Mammary epithelial cell (primary cell): ENCODE measurements around the gene RPP14.

Source experiments
- EZH2 ChIP-seq: IDR thresholded peaks from 2 replicates; pipeline ENCODE4 v1.6.1; 2012; ENCODE audit warnings: low read length, inconsistent platforms, borderline replicate concordance
- TF ChIP-seq, protein P1 (sequence below), 2 donors: IDR thresholded peaks in 1 of 2; conservative IDR thresholded peaks in 1 of 2; 2 replicates each; pipeline ENCODE4 v1.5.1; 2011 to 2012; ENCODE audit warnings: inconsistent platforms in 2 of 2, low read length in 2 of 2, mild to moderate bottlenecking in 2 of 2, control low read depth in 1 of 2, low read depth in 1 of 2; ENCODE audit not compliant: insufficient read depth in 1 of 2; ENCODE audit errors: extremely low read depth in 1 of 2

DNA sequence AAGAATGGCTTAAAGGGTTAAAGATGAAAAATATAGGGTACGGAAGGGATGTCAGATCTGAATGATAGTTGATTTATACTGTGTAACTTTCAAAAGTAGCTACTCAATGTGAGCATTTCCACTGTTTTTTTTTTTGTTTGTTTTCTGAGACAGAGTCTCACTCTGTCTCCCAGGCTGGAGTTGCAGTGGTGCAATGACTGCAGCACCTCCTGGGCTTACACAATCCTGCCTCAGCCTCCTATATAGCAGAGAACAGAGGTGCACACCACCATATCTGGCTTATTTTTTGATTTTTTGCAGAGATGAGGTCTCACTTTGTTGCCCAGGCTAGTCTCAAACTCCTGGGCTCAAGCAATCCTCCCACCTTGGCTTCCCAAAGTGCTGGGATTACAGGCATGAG lies 16.7 kb downstream of the RPP14 start:
- TF ChIP-seq, protein P1, sequence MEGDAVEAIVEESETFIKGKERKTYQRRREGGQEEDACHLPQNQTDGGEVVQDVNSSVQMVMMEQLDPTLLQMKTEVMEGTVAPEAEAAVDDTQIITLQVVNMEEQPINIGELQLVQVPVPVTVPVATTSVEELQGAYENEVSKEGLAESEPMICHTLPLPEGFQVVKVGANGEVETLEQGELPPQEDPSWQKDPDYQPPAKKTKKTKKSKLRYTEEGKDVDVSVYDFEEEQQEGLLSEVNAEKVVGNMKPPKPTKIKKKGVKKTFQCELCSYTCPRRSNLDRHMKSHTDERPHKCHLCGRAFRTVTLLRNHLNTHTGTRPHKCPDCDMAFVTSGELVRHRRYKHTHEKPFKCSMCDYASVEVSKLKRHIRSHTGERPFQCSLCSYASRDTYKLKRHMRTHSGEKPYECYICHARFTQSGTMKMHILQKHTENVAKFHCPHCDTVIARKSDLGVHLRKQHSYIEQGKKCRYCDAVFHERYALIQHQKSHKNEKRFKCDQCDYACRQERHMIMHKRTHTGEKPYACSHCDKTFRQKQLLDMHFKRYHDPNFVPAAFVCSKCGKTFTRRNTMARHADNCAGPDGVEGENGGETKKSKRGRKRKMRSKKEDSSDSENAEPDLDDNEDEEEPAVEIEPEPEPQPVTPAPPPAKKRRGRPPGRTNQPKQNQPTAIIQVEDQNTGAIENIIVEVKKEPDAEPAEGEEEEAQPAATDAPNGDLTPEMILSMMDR (conservative IDR thresholded peaks at IDR 0.05 in 1 of 2, IDR thresholded peaks at IDR 0.05 in 1 of 2; ENCODE audit: extremely low read depth in 1 of 2, insufficient read depth in 1 of 2, low read depth in 1 of 2, low read length in 2 of 2), result no peak
- TF ChIP-seq EZH2, result no peak
